A673 (cell line): ENCODE data around the gene YIF1A.
"Not testable (repeated sequence)": the region's sequence is repeated elsewhere in the genome, so short reads cannot be mapped to it uniquely, and the experiment has no call there.

Experiments used
- CTCF ChIP-seq: fragments of 300-800, 200-600 bp; sonication (generic); conservative IDR thresholded peaks from 2 replicates; pipeline ENCODE4 v1.5.1; 2017; ENCODE audit warnings: low read depth, mild to moderate bottlenecking, antibody characterized with exemption, low read length, moderate library complexity, mixed read lengths
- EZH2 ChIP-seq: fragments of 200-600 bp; sonication (generic); IDR thresholded peaks from 2 replicates; pipeline ENCODE4 v1.6.1; 2017; ENCODE audit warnings: borderline replicate concordance, low read depth, mild to moderate bottlenecking, mixed read lengths, antibody characterized with exemption, low read length; ENCODE audit not compliant: poor library complexity, severe bottlenecking

GRCh38 chr11:66320289-66320688 is 31.3 kb upstream of the YIF1A start:
- TF ChIP-seq CTCF, EZH2: not testable (repeated sequence)
